GM18517 (cell line): Measurements from ENCODE around the gene ADPRHL1.
"Not testable (repeated sequence)": the region's sequence is repeated elsewhere in the genome, so short reads cannot be mapped to it uniquely, and the experiment has no call there.

Source experiments
- ATAC-seq: cut with Tn5 transposase; IDR thresholded peaks from one replicate; pipeline ENCODE4 v1.9.1; 2021; ENCODE audit warnings: mild to moderate bottlenecking, moderate library complexity; ENCODE audit not compliant: unreplicated experiment

Gene ADPRHL1

GRCh38 chr13:113479179-113479578, 25.9 kb upstream of the ADPRHL1 start:
- no peak for ATAC-seq

- no peak for ATAC-seq
Observed at GRCh38 chr13:113477724-113478123, 24.4 kb upstream of the ADPRHL1 start.

- ATAC-seq, result no peak
Observed at GRCh38 chr13:113476811-113477210, 23.5 kb upstream of the ADPRHL1 start.

- ATAC-seq, result no peak
Observed at GRCh38 chr13:113475911-113476310, 22.6 kb upstream of the ADPRHL1 start.

GRCh38 chr13:113475280-113475679, 22.0 kb upstream of the ADPRHL1 start:
- ATAC-seq, result no peak

GRCh38 chr13:113474179-113474578, 20.9 kb upstream of the ADPRHL1 start:
- no peak for ATAC-seq

- ATAC-seq, result no peak
Observed at GRCh38 chr13:113472355-113473025, 19.2 kb upstream of the ADPRHL1 start.

GRCh38 chr13:113471844-113472243, 18.6 kb upstream of the ADPRHL1 start:
- ATAC-seq, result no peak

- not testable (repeated sequence) for ATAC-seq
Observed at GRCh38 chr13:113470635-113471163, 17.4 kb upstream of the ADPRHL1 start.

GRCh38 chr13:113470073-113470472, 16.8 kb upstream of the ADPRHL1 start:
- ATAC-seq, result no peak

GRCh38 chr13:113469582-113469981, 16.3 kb upstream of the ADPRHL1 start:
- ATAC-seq, result no peak

GRCh38 chr13:113468472-113469201, 15.3 kb upstream of the ADPRHL1 start:
- ATAC-seq, result no peak

GRCh38 chr13:113468029-113468428, 14.7 kb upstream of the ADPRHL1 start:
- no peak for ATAC-seq

- ATAC-seq, result no peak
Observed at GRCh38 chr13:113466383-113466782, 13.1 kb upstream of the ADPRHL1 start.

GRCh38 chr13:113465300-113465699, 12.0 kb upstream of the ADPRHL1 start:
- ATAC-seq, result no peak

- ATAC-seq, result no peak
Observed at GRCh38 chr13:113464476-113464875, 11.2 kb upstream of the ADPRHL1 start.

- ATAC-seq, result no peak
Observed at GRCh38 chr13:113461022-113461751, 7.9 kb upstream of the ADPRHL1 start.

- no peak for ATAC-seq
Observed at GRCh38 chr13:113460599-113460998, 7.3 kb upstream of the ADPRHL1 start.

- ATAC-seq, result no peak
Observed at GRCh38 chr13:113460064-113460555, 6.8 kb upstream of the ADPRHL1 start.

- no peak for ATAC-seq
Observed at GRCh38 chr13:113458253-113459065, 5.2 kb upstream of the ADPRHL1 start.

GRCh38 chr13:113457510-113457909, 4.2 kb upstream of the ADPRHL1 start:
- no peak for ATAC-seq
